Tibial artery (tissue), 4 donors: Measurements from ENCODE around the gene SCNM1.

ENCODE experiments used
- DNase-seq, 2 donors: peaks; one replicate each; pipeline ENCODE4 v3.0.0-alpha.2; 2019
- H3K27ac ChIP-seq, 2 donors: fragments of 200-600 bp; sonication (generic) in 1 of 2; 1 replicate in 1 of 2; 2 replicates in 1 of 2; pipeline ENCODE4 v1.5.1; 2018 to 2019; ENCODE audit warnings: mild to moderate bottlenecking in 1 of 2
- H3K27me3 ChIP-seq, 2 donors: fragments of 200-600 bp; sonication (generic) in 1 of 2; one replicate each; pipeline versions ENCODE4 v1.5.1 to v1.6.0; 2016 to 2019
- H3K36me3 ChIP-seq, 3 donors: fragments of 200-600 bp; sonication (generic) in 2 of 3; one replicate each; pipeline ENCODE4 v1.5.1; 2016 to 2019; ENCODE audit warnings: mild to moderate bottlenecking in 2 of 3
- H3K4me1 ChIP-seq, 4 donors: fragments of 200-600 bp; sonication (generic) in 2 of 4; 1 replicate in 3 of 4; 2 replicates in 1 of 4; pipeline ENCODE4 v1.5.1; 2016 to 2019
- H3K4me3 ChIP-seq, 2 donors: fragments of 200-600 bp; sonication (generic) in 1 of 2; 1 replicate in 1 of 2; 2 replicates in 1 of 2; pipeline ENCODE4 v1.5.1; 2018 to 2019; ENCODE audit warnings: mild to moderate bottlenecking in 2 of 2
- H3K9me3 ChIP-seq, 3 donors: fragments of 200-600 bp; sonication (generic) in 1 of 3; one replicate each; pipeline ENCODE4 v1.5.1; 2016 to 2019
- CTCF ChIP-seq, 2 experiments: fragments of 200-600 bp in 1 of 2; fragments of 450-650 bp in 1 of 2; IDR thresholded peaks; one replicate each; pipeline ENCODE4 v1.5.1; 2017 to 2019; ENCODE audit warnings: antibody characterized with exemption in 2 of 2, mild to moderate bottlenecking in 1 of 2, moderate library complexity in 1 of 2
- intact Hi-C: fragments of 100-400 bp; cut with DNase I; formaldehyde crosslinking; loops from one replicate; pipeline ENCODE4 v1.15.0; 2023; ENCODE audit warnings: low total_unique reads

Gene SCNM1

DNA sequence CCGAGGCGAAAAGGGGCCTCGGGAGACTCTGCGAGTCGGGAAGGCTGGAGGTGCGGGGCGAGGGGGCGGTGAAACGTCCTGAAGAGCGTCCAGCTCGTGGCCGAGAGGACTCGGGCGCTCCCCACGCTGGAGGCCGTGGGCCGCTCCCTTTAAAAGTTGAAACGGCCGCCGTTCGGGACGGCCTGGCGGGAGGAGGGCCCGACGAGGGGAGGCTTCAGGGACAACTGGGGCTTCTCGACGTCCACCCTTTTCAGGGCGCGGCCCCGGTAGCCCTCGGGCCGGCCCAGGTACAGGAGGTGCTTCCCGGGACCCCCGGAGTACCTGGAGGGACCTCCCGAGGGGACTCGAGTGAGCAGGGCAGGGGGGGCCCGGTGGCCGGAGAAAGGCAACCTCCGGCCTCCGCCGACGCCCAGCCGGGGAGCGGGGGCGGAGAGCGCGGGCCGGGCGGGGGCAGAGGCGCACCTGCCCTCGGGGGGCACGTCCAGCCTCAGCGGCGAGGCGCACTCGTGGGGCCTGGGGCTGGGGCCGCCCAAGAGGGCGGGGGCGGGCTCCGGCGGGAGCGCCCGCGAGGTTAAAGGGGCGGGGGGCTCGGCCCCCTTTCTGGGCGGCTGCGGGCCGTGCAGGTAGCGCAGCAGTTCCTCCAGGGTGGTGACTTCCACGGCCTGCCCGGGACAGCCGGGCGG lies 33.5 kb upstream of the SCNM1 start:
- DNase-seq: peak in 1 of 2 donors; percentile 66
- intact Hi-C loops: no loop called here
- H3K27ac ChIP-seq: peak overlapping the region; percentile 57 to 64
- no peaks in the 10 kb centered on the region for H3K27me3 ChIP-seq
- no peaks in the 10 kb centered on the region for H3K9me3 ChIP-seq
- no peak for TF ChIP-seq CTCF (IDR thresholded peaks at IDR 0.05)
- H3K4me1 ChIP-seq: peaks cover 0 to 14% (median 4%) of the 10 kb centered on the region in 4 donors
- H3K4me3 ChIP-seq: peak overlapping the region; percentile 40 to 54
- peaks cover 0 to 35% (median 5%) of the 10 kb centered on the region in 3 donors for H3K36me3 ChIP-seq

DNA sequence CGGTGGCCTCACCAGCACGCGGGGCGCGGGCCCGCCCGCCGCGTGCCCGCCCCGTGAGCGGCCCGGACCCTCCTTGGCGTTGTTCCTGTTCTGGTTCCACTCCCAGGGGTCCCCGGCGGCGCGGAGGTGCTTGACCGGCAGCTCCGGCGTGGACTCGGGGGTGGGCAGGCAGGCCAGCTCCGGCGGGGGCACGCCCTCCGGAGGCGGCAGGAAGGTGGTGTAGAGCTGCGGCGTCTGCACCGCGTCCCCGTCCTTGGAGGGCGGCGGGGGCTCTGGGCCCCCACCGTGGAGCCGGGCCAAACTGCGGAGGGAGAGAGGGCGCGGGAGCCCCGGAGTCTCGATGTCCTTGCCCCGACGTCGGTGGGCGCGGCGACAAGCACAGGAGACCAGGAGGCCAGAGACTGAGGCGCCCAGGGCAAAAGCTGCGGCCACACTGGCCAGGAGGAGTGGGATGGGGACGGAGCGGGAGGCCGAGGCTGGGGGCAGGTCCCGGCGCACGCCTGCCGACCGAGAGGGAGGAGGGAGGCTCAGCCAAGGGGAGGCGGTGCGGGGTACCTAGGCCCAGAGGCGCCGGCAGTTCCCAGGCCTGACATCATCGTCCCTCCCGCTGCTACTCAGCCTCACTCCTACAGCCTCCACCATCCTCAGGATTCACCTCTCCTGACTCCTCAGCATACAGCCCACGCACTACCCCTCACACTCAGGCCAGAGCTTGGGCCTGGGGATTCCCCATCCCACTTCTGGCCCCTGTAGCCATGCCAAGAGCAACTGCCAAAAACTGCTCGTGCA lies 32.7 kb upstream of the SCNM1 start:
- peak in 1 of 2 donors; percentile 65 for DNase-seq

DNA sequence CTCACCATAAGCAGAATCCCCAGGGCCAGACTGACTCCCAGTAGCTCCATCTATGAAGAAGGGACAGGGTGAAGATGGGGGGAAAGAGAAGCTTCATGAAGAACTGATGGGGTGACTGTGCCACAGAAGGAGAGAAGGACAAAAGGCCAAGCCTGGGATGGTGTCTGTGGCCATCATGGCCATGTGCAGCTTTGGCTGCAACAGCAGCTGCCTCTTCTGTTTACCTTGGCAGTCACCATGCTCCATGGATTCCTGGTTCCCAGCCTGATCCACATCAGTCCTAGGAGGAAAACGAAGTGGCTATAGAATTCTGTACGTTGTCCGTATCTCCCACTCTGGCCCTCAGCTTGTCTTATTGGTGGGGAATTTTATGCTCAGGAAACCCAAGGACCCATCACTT lies 31.5 kb upstream of the SCNM1 start:
- peak in 1 of 2 donors; percentile 20 for DNase-seq
- Histone ChIP-seq H3K36me3 (peaks cover 0 to 51% (median 5%) of the 10 kb centered on the region in 3 donors), H3K4me1 (peaks cover 0 to 14% (median 4%) of the 10 kb centered on the region in 4 donors), H3K27ac (no peak overlapping the region), H3K27me3 (no peaks in the 10 kb centered on the region), H3K4me3 (no peak overlapping the region), H3K9me3 (no peaks in the 10 kb centered on the region)
- intact Hi-C loops: no loop called here
- TF ChIP-seq CTCF (IDR thresholded peaks at IDR 0.05): no peak

More for the DNA sequence above, 32.7 kb upstream of the SCNM1 start:
- H3K4me3 ChIP-seq: no peak overlapping the region
- intact Hi-C loops: no loop called here
- peaks cover 0 to 42% (median 5%) of the 10 kb centered on the region in 3 donors for H3K36me3 ChIP-seq
- no peaks in the 10 kb centered on the region for H3K27me3 ChIP-seq
- H3K27ac ChIP-seq: no peak overlapping the region
- no peak for TF ChIP-seq CTCF (IDR thresholded peaks at IDR 0.05)
- peaks cover 0 to 14% (median 4%) of the 10 kb centered on the region in 4 donors for H3K4me1 ChIP-seq
- H3K9me3 ChIP-seq: no peaks in the 10 kb centered on the region

- Histone ChIP-seq H3K27me3 (no peaks in the 10 kb centered on the region), H3K36me3 (peaks cover 0 to 57% (median 5%) of the 10 kb centered on the region in 3 donors), H3K4me1 (peaks cover 0 to 14% (median 4%) of the 10 kb centered on the region in 4 donors), H3K27ac (no peak overlapping the region), H3K4me3 (no peak overlapping the region), H3K9me3 (no peaks in the 10 kb centered on the region)
- intact Hi-C loops: no loop called here
- DNase-seq: peak in 1 of 2 donors; percentile 42
- no peak for TF ChIP-seq CTCF (IDR thresholded peaks at IDR 0.05)
These were observed 31.0 kb upstream of the SCNM1 start for GRCh38 chr1:151134991-151135390.

- H3K27me3 ChIP-seq: no peaks in the 10 kb centered on the region
- H3K4me3 ChIP-seq: no peak overlapping the region
- DNase-seq: peak in 1 of 2 donors; percentile 31
- H3K27ac ChIP-seq: no peak overlapping the region
- no peaks in the 10 kb centered on the region for H3K9me3 ChIP-seq
- peaks cover 0 to 11% (median 4%) of the 10 kb centered on the region in 4 donors for H3K4me1 ChIP-seq
- intact Hi-C loops: no loop called here
- TF ChIP-seq CTCF (IDR thresholded peaks at IDR 0.05): no peak
- H3K36me3 ChIP-seq: peaks cover 0 to 62% (median 5%) of the 10 kb centered on the region in 3 donors
These were observed 30.2 kb upstream of the SCNM1 start for GRCh38 chr1:151135433-151136385.
